IMR-90 (cell line): ENCODE data around the gene ABHD17B. TPM values are rescaled to one million over a fixed set of nuclear protein-coding genes. Genes with fewer than 3 reads are reported as not detected.

Source experiments
- ATAC-seq: fragments of 200-7000 bp; cut with Tn5 transposase; 2 replicates; pipeline ENCODE4 v1.9.1; 2020; ENCODE audit warnings: low read depth, mild to moderate bottlenecking, moderate library complexity
- BruUV-seq: library from RNA; stranded (reverse); fragments of 400-500 nt; replicated peaks from 2 replicates; lab custom pipeline; 2021; lab: Mats Ljungman, UMichigan
- CTCF ChIA-PET: fragments of 300-600 bp; formaldehyde crosslinking; extraction: SDS; loops from one replicate; lab custom pipeline; 2021; ENCODE audit warnings: antibody characterized with exemption; lab: Yijun Ruan, JAX
- POLR2A ChIA-PET: fragments of 300-600 bp; sonication (Branson Sonifier 250); formaldehyde crosslinking; loops from one replicate; lab custom pipeline; 2022; ENCODE audit warnings: antibody characterized with exemption; ENCODE audit not compliant: unreplicated experiment; lab: Charles Lee
- DNase-seq: peaks from one replicate; pipeline ENCODE4 v3.0.0; 2013
- H2AFZ ChIP-seq: replicated peaks from 2 replicates; pipeline ENCODE3; 2013; ENCODE audit warnings: low read length, mild to moderate bottlenecking; ENCODE audit not compliant: poor library complexity
- H2AK5ac ChIP-seq: 2 replicates; pipeline ENCODE4 v1.6.1; 2013; ENCODE audit warnings: low read depth, low read length, inconsistent platforms
- H2AK9ac ChIP-seq: replicated peaks from 2 replicates; pipeline ENCODE3; 2013; ENCODE audit warnings: mild to moderate bottlenecking, low read depth, low read length, moderate library complexity; ENCODE audit not compliant: poor library complexity
- H2BK120ac ChIP-seq: 2 replicates; pipeline ENCODE4 v1.6.1; 2013; ENCODE audit warnings: low read depth, low read length, inconsistent platforms
- H2BK15ac ChIP-seq: 3 replicates; pipeline ENCODE4 v1.6.1; 2013; ENCODE audit warnings: low read depth, low read length, inconsistent platforms
- H2BK20ac ChIP-seq: 2 replicates; pipeline ENCODE4 v1.6.1; 2013; ENCODE audit warnings: low read depth, mild to moderate bottlenecking, inconsistent platforms, low read length, moderate library complexity
- H2BK5ac ChIP-seq: 2 replicates; pipeline ENCODE4 v1.6.1; 2013; ENCODE audit warnings: mild to moderate bottlenecking, low read depth, low read length, inconsistent platforms; ENCODE audit not compliant: poor library complexity, severe bottlenecking
- H3K14ac ChIP-seq: replicated peaks from 2 replicates; pipeline ENCODE4 v1.6.1; 2013; ENCODE audit warnings: low read depth, low read length, inconsistent platforms
- H3K18ac ChIP-seq: 2 replicates; pipeline ENCODE4 v1.6.1; 2013; ENCODE audit warnings: low read depth, low read length, control low read depth
- H3K23ac ChIP-seq: 2 replicates; pipeline ENCODE4 v1.6.1; 2013; ENCODE audit warnings: low read depth, low read length, inconsistent platforms
- H3K27ac ChIP-seq: 2 replicates; pipeline ENCODE4 v1.5.1; 2013; ENCODE audit warnings: mild to moderate bottlenecking, control low read depth, low read length; ENCODE audit not compliant: insufficient read depth
- H3K27me3 ChIP-seq: 2 replicates; pipeline ENCODE4 v1.6.1; 2013; ENCODE audit warnings: low read length; ENCODE audit not compliant: control insufficient read depth, insufficient read depth
- H3K36me3 ChIP-seq: 2 replicates; pipeline ENCODE4 v1.6.1; 2013; ENCODE audit warnings: low read length, mixed read lengths; ENCODE audit not compliant: control insufficient read depth, insufficient read depth
- H3K4ac ChIP-seq: 2 replicates; pipeline ENCODE4 v1.6.1; 2013; ENCODE audit warnings: low read depth, low read length, inconsistent platforms
- H3K4me1 ChIP-seq: 2 replicates; pipeline ENCODE4 v1.6.1; 2013; ENCODE audit warnings: low read length, mixed read lengths; ENCODE audit not compliant: control insufficient read depth, insufficient read depth
- H3K4me2 ChIP-seq: 2 replicates; pipeline ENCODE4 v1.6.1; 2013; ENCODE audit warnings: low read depth, mild to moderate bottlenecking, control low read depth, low read length, moderate library complexity
- H3K4me3 ChIP-seq: 2 replicates; pipeline ENCODE4 v1.5.1; 2013; ENCODE audit warnings: low read depth, mild to moderate bottlenecking, control low read depth, low read length, moderate library complexity; ENCODE audit not compliant: insufficient read depth
- H3K56ac ChIP-seq: 2 replicates; pipeline ENCODE4 v1.6.1; 2013; ENCODE audit warnings: low read length, inconsistent platforms; ENCODE audit not compliant: insufficient read depth; ENCODE audit errors: extremely low read depth
- H3K79me1 ChIP-seq, 2 experiments: 2 replicates each; pipeline ENCODE4 v1.6.1; 2013; ENCODE audit warnings: low read length in 2 of 2, inconsistent platforms in 1 of 2, low read depth in 1 of 2
- H3K9ac ChIP-seq: 2 replicates; pipeline ENCODE4 v1.6.1; 2013; ENCODE audit warnings: low read depth, low read length, control low read depth
- H3K9me1 ChIP-seq: 2 replicates; pipeline ENCODE4 v1.6.1; 2013; ENCODE audit warnings: low read length, inconsistent platforms; ENCODE audit not compliant: insufficient read depth
- H3K9me3 ChIP-seq: 2 replicates; pipeline ENCODE4 v1.6.1; 2013; ENCODE audit warnings: low read length; ENCODE audit not compliant: control insufficient read depth, insufficient read depth
- H4K20me1 ChIP-seq: 2 replicates; pipeline ENCODE4 v1.6.1; 2013; ENCODE audit warnings: low read length, inconsistent platforms; ENCODE audit not compliant: insufficient read depth
- H4K5ac ChIP-seq: 2 replicates; pipeline ENCODE4 v1.6.1; 2013; ENCODE audit warnings: mild to moderate bottlenecking, low read depth, low read length, control low read depth
- H4K8ac ChIP-seq, 2 experiments: 2 replicates each; pipeline ENCODE4 v1.6.1; 2013; ENCODE audit warnings: low read depth in 2 of 2, low read length in 2 of 2, control low read depth in 1 of 2, inconsistent platforms in 1 of 2
- H4K91ac ChIP-seq: 2 replicates; pipeline ENCODE4 v1.6.1; 2013; ENCODE audit warnings: low read depth, low read length, inconsistent platforms; ENCODE audit not compliant: insufficient read depth
- BHLHE40 ChIP-seq: fragments of 150-350 bp; IDR thresholded peaks from 2 replicates; pipeline ENCODE4 v1.6.1; 2016; ENCODE audit warnings: mild to moderate bottlenecking, low read depth, low read length
- CEBPB ChIP-seq: IDR thresholded peaks from 2 replicates; pipeline ENCODE4 v1.6.1; 2012; ENCODE audit warnings: low read depth, low read length, improper control_type of control experiment
- CHD1 ChIP-seq: IDR thresholded peaks from 2 replicates; pipeline ENCODE4 v1.6.1; 2012; ENCODE audit warnings: low read depth, low read length, improper control_type of control experiment
- CTCF ChIP-seq: conservative IDR thresholded peaks from 2 replicates; pipeline ENCODE4 v1.5.1; 2012; ENCODE audit warnings: mild to moderate bottlenecking, low read depth, low read length, improper control_type of control experiment
- ELK1 ChIP-seq: fragments of 150-350 bp; IDR thresholded peaks from 2 replicates; pipeline ENCODE4 v1.6.1; 2016; ENCODE audit warnings: low read depth, mild to moderate bottlenecking, low read length, moderate library complexity, borderline replicate concordance
- FOS ChIP-seq: fragments of 150-350 bp; IDR thresholded peaks from 2 replicates; pipeline ENCODE4 v1.6.1; 2016; ENCODE audit warnings: low read depth, low read length
- MAFK ChIP-seq: IDR thresholded peaks from 2 replicates; pipeline ENCODE4 v1.6.1; 2012; ENCODE audit warnings: low read depth, low read length, improper control_type of control experiment
- MAZ ChIP-seq: IDR thresholded peaks from 2 replicates; pipeline ENCODE4 v1.6.1; 2012; ENCODE audit warnings: low read depth, mild to moderate bottlenecking, low read length, improper control_type of control experiment, moderate library complexity, borderline replicate concordance
- MXI1 ChIP-seq: IDR thresholded peaks from 2 replicates; pipeline ENCODE4 v1.6.1; 2012; ENCODE audit warnings: low read depth, mild to moderate bottlenecking, low read length, moderate library complexity, borderline replicate concordance
- NFE2L2 ChIP-seq: fragments of 150-350 bp; IDR thresholded peaks from 2 replicates; pipeline ENCODE4 v1.6.1; 2016; ENCODE audit warnings: low read depth, mild to moderate bottlenecking, low read length
- POLR2A ChIP-seq: IDR thresholded peaks from 2 replicates; pipeline ENCODE4 v1.6.1; 2012; ENCODE audit warnings: mild to moderate bottlenecking, low read depth, low read length
- RAD21 ChIP-seq: IDR thresholded peaks from 2 replicates; pipeline ENCODE4 v1.6.1; 2012; ENCODE audit warnings: low read length, improper control_type of control experiment
- RCOR1 ChIP-seq: IDR thresholded peaks from 2 replicates; pipeline ENCODE4 v1.6.1; 2012; ENCODE audit warnings: mild to moderate bottlenecking, low read length, improper control_type of control experiment; ENCODE audit not compliant: insufficient replicate concordance
- RFX5 ChIP-seq: IDR thresholded peaks from 2 replicates; pipeline ENCODE4 v1.8.0; 2012; ENCODE audit warnings: low read depth, mild to moderate bottlenecking, low read length, moderate library complexity
- SMC3 ChIP-seq: fragments of 150-350 bp; IDR thresholded peaks from 2 replicates; pipeline ENCODE4 v1.6.1; 2016; ENCODE audit warnings: low read depth, mild to moderate bottlenecking, antibody characterized with exemption, low read length, moderate library complexity
- USF2 ChIP-seq: fragments of 150-350 bp; IDR thresholded peaks from 2 replicates; pipeline ENCODE4 v1.6.1; 2017; ENCODE audit warnings: mild to moderate bottlenecking, antibody characterized with exemption, low read length, low read depth
- dilution Hi-C: fragments of 300-500 bp; cut with HindIII; formaldehyde crosslinking; loops from one replicate; pipeline ENCODE4 v1.14.3; 2018; ENCODE audit warnings: low sequenced_read_pairs; ENCODE audit not compliant: unreplicated experiment
- in situ Hi-C: fragments of 300-500 bp; cut with MboI; formaldehyde crosslinking; loops from 3 replicates; pipeline ENCODE4 v1.14.3; 2019; ENCODE audit warnings: low sequenced_read_pairs, inconsistent platforms, mixed read lengths
- intact Hi-C: fragments of 100-400 bp; cut with micrococcal nuclease; formaldehyde crosslinking; loops from 2 replicates; pipeline ENCODE4 v1.10.0; 2022
- polyA plus RNA-seq, 3 experiments: library from polyadenylated mRNA; depleted of rRNA; stranded (reverse); fragments of >200 nt; gene quantifications; 2 replicates each; pipeline ENCODE4 v1.2.3, GENCODE V29; 2012; ENCODE audit warnings: low replicate concordance in 1 of 3
- total RNA-seq: library from RNA; depleted of rRNA; stranded (reverse); fragments of >200 nt; gene quantifications from 2 replicates; pipeline ENCODE4 v1.2.3, GENCODE V29; 2012

ABHD17B gene
- total and polyA plus RNA-seq, 2 of the 4 experiments (the other 2 are of a cell fraction): 7.5 to 16.8 TPM

- H2AFZ ChIP-seq: no peak overlapping the region
- no peak overlapping the region for H2BK5ac ChIP-seq
- peaks cover 17 to 43% of the 10 kb centered on the region in 2 experiments; a peak in 3 of 4 replicates for H3K79me1 ChIP-seq
- no peak overlapping the region for H2AK9ac ChIP-seq
- H3K4ac ChIP-seq: no peak overlapping the region
- no peak overlapping the region for H2BK20ac ChIP-seq
- peaks cover 3% of the 10 kb centered on the region for H3K4me1 ChIP-seq
- no peaks in the 10 kb centered on the region for H3K27me3 ChIP-seq
- no peak overlapping the region for H3K4me3 ChIP-seq
- H4K20me1 ChIP-seq: peaks cover 3% of the 10 kb centered on the region
- POLR2A ChIA-PET: no interaction called here
- no peak overlapping the region for H2AK5ac ChIP-seq
- DNase-seq (no peak), ATAC-seq (no peak)
- no peak overlapping the region for H2BK15ac ChIP-seq
- no peak overlapping the region for H3K27ac ChIP-seq
- in situ Hi-C loops (no loop called here), intact Hi-C loops (no loop called here), dilution Hi-C loops (no loop called here)
- no peak overlapping the region for H4K91ac ChIP-seq
- H4K8ac ChIP-seq: no peak overlapping the region
- H3K23ac ChIP-seq: no peak overlapping the region
- no peak overlapping the region for H3K14ac ChIP-seq
- H3K18ac ChIP-seq: no peak overlapping the region
- CTCF ChIA-PET: interaction anchor here (0.6 kb wide), 1 partner anchor 52 kb away, joined by 4 read pairs; no protein-coding TSS in a partner anchor
- H3K9ac ChIP-seq: no peak overlapping the region
- no peak overlapping the region for H3K56ac ChIP-seq
- no peaks in the 10 kb centered on the region for H3K36me3 ChIP-seq
- no peaks in the 10 kb centered on the region for H3K9me1 ChIP-seq
- TF ChIP-seq SMC3: no peak
- no peak for TF ChIP-seq NFE2L2
- no peak for TF ChIP-seq RFX5
- no peak for TF ChIP-seq FOS
- no peak for TF ChIP-seq POLR2A
- no peak for TF ChIP-seq USF2
- TF ChIP-seq MAFK: no peak
- no peak for TF ChIP-seq RCOR1
- TF ChIP-seq CHD1: no peak
- TF ChIP-seq BHLHE40: no peak
- no peak for TF ChIP-seq RAD21
- TF ChIP-seq CEBPB: no peak
- no peak for TF ChIP-seq MXI1
- TF ChIP-seq ELK1: no peak
- TF ChIP-seq CTCF: no peak
- TF ChIP-seq MAZ: no peak
- BruUV-seq: no TSS peak
- H4K5ac ChIP-seq: no peak overlapping the region
- no peaks in the 10 kb centered on the region for H3K9me3 ChIP-seq
- no peak overlapping the region for H3K4me2 ChIP-seq
- no peak overlapping the region for H2BK120ac ChIP-seq
Observed at GRCh38 chr9:71915495-71915894, 4.5 kb upstream of the ABHD17B start.
